DND-41 (cell line): ENCODE results near the gene RAPSN.

Source experiments
- ATAC-seq: fragments of 200-7000 bp; cut with Tn5 transposase; 3 replicates; pipeline ENCODE4 v1.9.1; 2021; ENCODE audit warnings: low read depth; ENCODE audit not compliant: insufficient read depth
- DNase-seq: peaks from one replicate; pipeline ENCODE4 v3.0.0-alpha.2; 2020
- H2AFZ ChIP-seq: 2 replicates; pipeline ENCODE4 v1.6.0; 2012; ENCODE audit warnings: low read depth, low read length
- H3K27ac ChIP-seq: 2 replicates; pipeline ENCODE4 v1.5.1; 2012; ENCODE audit warnings: low read length, inconsistent platforms
- H3K27me3 ChIP-seq: fragments of 200-600 bp; sonication (generic); 2 replicates; pipeline ENCODE4 v1.6.0; 2012; ENCODE audit warnings: low read length, mild to moderate bottlenecking, inconsistent platforms; ENCODE audit not compliant: insufficient read depth, poor library complexity
- H3K36me3 ChIP-seq: 2 replicates; pipeline ENCODE4 v1.5.1; 2012; ENCODE audit warnings: low read length, inconsistent platforms; ENCODE audit not compliant: insufficient read depth
- H3K4me1 ChIP-seq: 2 replicates; pipeline ENCODE4 v1.5.1; 2012; ENCODE audit warnings: mild to moderate bottlenecking, low read length; ENCODE audit not compliant: insufficient read depth
- H3K4me2 ChIP-seq: 2 replicates; pipeline ENCODE4 v1.6.0; 2012; ENCODE audit warnings: mild to moderate bottlenecking, moderate library complexity, low read length, inconsistent platforms; ENCODE audit not compliant: insufficient read depth
- H3K4me3 ChIP-seq, 2 experiments: fragments of 200-600 bp in 1 of 2; shearing (Covaris generic) in 1 of 2; 2 replicates each; pipeline ENCODE4 v1.5.1; 2012 to 2016; ENCODE audit warnings: inconsistent platforms in 2 of 2, low read length in 2 of 2, mild to moderate bottlenecking in 2 of 2, low read depth in 1 of 2, moderate library complexity in 1 of 2
- H3K79me2 ChIP-seq: 2 replicates; pipeline ENCODE4 v1.6.0; 2012; ENCODE audit warnings: low read length, inconsistent platforms; ENCODE audit not compliant: insufficient read depth
- H3K9ac ChIP-seq: 2 replicates; pipeline ENCODE4 v1.6.0; 2012; ENCODE audit warnings: low read depth, mild to moderate bottlenecking, inconsistent platforms, low read length, moderate library complexity
- H3K9me3 ChIP-seq: 2 replicates; pipeline ENCODE4 v1.5.1; 2012; ENCODE audit warnings: low read length, moderate library complexity, mild to moderate bottlenecking, inconsistent platforms; ENCODE audit not compliant: insufficient read depth, severe bottlenecking
- H4K20me1 ChIP-seq: 2 replicates; pipeline ENCODE4 v1.6.0; 2012; ENCODE audit warnings: low read length; ENCODE audit not compliant: insufficient read depth
- CTCF ChIP-seq: IDR thresholded peaks from 2 replicates; pipeline ENCODE4 v1.5.1; 2012; ENCODE audit warnings: borderline replicate concordance, low read length, moderate library complexity, mild to moderate bottlenecking; ENCODE audit not compliant: poor library complexity, severe bottlenecking; ENCODE audit errors: extremely low read depth
- EZH2 ChIP-seq: IDR thresholded peaks from 3 replicates; pipeline ENCODE4 v1.6.1; 2012; ENCODE audit warnings: borderline replicate concordance, low read depth, mild to moderate bottlenecking, moderate library complexity, low read length, inconsistent platforms; ENCODE audit not compliant: severe bottlenecking

The RAPSN gene

GRCh38 chr11:47399860-47400767 lies 48.8 kb downstream of the RAPSN start:
- ATAC-seq, result peak; percentile 80
- peak overlapping the region; percentile 93 for H2AFZ ChIP-seq
- no peaks in the 10 kb centered on the region for H4K20me1 ChIP-seq
- TF ChIP-seq CTCF (no peak), EZH2 (no peak)
- peak overlapping the region; percentile 11 to 66; a peak in 3 of 4 replicates for H3K4me3 ChIP-seq
- H3K4me2 ChIP-seq, result peak overlapping the region; percentile 95
- peaks cover 19% of the 10 kb centered on the region for H3K4me1 ChIP-seq
- no peaks in the 10 kb centered on the region for H3K9me3 ChIP-seq
- no peaks in the 10 kb centered on the region for H3K36me3 ChIP-seq
- no peak overlapping the region; the same call in 1 of the 2 replicates for H3K27ac ChIP-seq
- peak; percentile 49 for DNase-seq
- no peaks in the 10 kb centered on the region for H3K79me2 ChIP-seq
- H3K27me3 ChIP-seq, result no peaks in the 10 kb centered on the region
- H3K9ac ChIP-seq, result peak overlapping the region; percentile 56

DNA sequence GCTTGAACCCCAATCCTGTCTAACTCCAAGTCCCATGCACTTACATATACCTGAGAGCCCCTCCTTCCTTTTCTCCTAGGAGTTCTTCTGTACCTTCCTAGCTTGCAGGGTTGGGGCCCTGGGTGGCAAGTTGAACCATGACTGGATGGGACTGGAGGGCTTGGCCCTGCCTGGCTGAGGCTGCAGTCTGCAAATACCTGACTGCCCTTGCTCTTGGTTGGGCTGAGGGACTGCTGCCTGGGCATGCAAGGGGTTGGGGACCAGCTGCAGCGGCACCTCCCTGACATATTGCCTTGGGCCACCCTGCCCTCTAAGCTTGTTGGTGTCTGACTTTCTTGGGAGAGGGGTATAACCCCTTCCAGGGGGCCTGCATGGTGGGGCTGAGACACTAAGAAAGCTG lies 50.4 kb downstream of the RAPSN start:
- H3K36me3 ChIP-seq, result no peaks in the 10 kb centered on the region
- H4K20me1 ChIP-seq, result no peaks in the 10 kb centered on the region
- DNase-seq, result no peak
- no peak overlapping the region for H3K27ac ChIP-seq
- no peak overlapping the region for H3K4me2 ChIP-seq
- H3K9ac ChIP-seq, result no peak overlapping the region
- peaks cover 26% of the 10 kb centered on the region for H3K4me1 ChIP-seq
- no peaks in the 10 kb centered on the region for H3K79me2 ChIP-seq
- H2AFZ ChIP-seq, result peak overlapping the region; percentile 25; the same call in 1 of the 2 replicates
- TF ChIP-seq CTCF (no peak), EZH2 (no peak)
- no peaks in the 10 kb centered on the region for H3K9me3 ChIP-seq
- no peak overlapping the region for H3K4me3 ChIP-seq
- H3K27me3 ChIP-seq, result no peaks in the 10 kb centered on the region
- ATAC-seq, result no peak

DNA sequence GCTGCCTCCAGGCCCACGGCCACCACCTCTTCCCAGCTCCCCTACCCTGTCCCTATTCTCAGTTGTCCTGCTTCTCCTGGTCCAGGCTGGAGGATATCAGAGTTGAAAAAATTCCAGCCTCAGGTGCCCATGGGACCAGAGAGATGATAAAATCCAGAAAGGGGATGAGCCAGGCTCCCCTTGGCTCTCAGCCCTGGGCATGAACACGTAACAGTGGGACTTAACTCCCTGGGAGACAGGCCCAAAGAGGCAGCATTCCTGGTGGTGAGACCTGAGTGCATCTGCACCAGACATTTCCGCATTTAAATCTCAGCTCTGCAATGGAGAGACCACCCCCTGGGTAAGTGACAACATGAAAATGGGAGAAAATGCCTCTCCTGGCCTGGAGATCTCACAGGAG lies 50.9 kb downstream of the RAPSN start:
- Histone ChIP-seq H3K4me3 (no peak overlapping the region), H3K36me3 (no peaks in the 10 kb centered on the region), H4K20me1 (no peaks in the 10 kb centered on the region), H3K27ac (no peak overlapping the region), H3K4me2 (no peak overlapping the region), H3K27me3 (no peaks in the 10 kb centered on the region), H3K9ac (no peak overlapping the region), H2AFZ (no peak overlapping the region), H3K4me1 (peaks cover 26% of the 10 kb centered on the region), H3K79me2 (no peaks in the 10 kb centered on the region), H3K9me3 (no peaks in the 10 kb centered on the region)
- TF ChIP-seq EZH2 (no peak), CTCF (no peak)
- ATAC-seq (no peak), DNase-seq (no peak)
